Thoracic aorta (tissue), 2 donors: Measurements from ENCODE around the gene FAM171A1. TPM values are rescaled to one million over a fixed set of nuclear protein-coding genes. Genes with fewer than 3 reads are reported as not detected.
"Not testable (repeated sequence)": the region's sequence is repeated elsewhere in the genome, so short reads cannot be mapped to it uniquely, and the experiment has no call there.

Source experiments
- ATAC-seq: fragments of 150-250 bp; one replicate; pipeline ENCODE4 v1.8.0; 2017; ENCODE audit warnings: low read depth; ENCODE audit not compliant: insufficient number of reproducible peaks, low FRiP score
- DNase-seq: peaks from one replicate; pipeline ENCODE4 v3.0.0-alpha.2; 2020; ENCODE audit warnings: low spot score
- H3K27ac ChIP-seq, 2 donors: fragments of 200-600 bp; sonication (generic); 1 replicate in 1 of 2; 2 replicates in 1 of 2; pipeline ENCODE4 v1.5.1; 2016; ENCODE audit warnings: mild to moderate bottlenecking in 2 of 2, moderate library complexity in 2 of 2
- H3K27me3 ChIP-seq: fragments of 200-600 bp; sonication (generic); replicated peaks from 2 replicates; pipeline ENCODE4 v1.6.0; 2016; ENCODE audit warnings: mild to moderate bottlenecking; ENCODE audit not compliant: insufficient read depth
- H3K36me3 ChIP-seq: fragments of 200-600 bp; sonication (generic); one replicate; pipeline ENCODE4 v1.5.1; 2016
- H3K4me1 ChIP-seq, 2 donors: fragments of 200-600 bp; sonication (generic); 1 replicate in 1 of 2; 2 replicates in 1 of 2; pipeline versions ENCODE4 v1.5.1 to v1.6.0; 2016; ENCODE audit warnings: low read depth in 2 of 2, mild to moderate bottlenecking in 1 of 2; ENCODE audit not compliant: control insufficient read depth in 1 of 2
- H3K4me3 ChIP-seq: fragments of 200-600 bp; sonication (generic); 2 replicates; pipeline ENCODE4 v1.5.1; 2016; ENCODE audit warnings: mild to moderate bottlenecking
- H3K9me3 ChIP-seq: fragments of 200-600 bp; sonication (generic); 2 replicates; pipeline ENCODE4 v1.5.1; 2016
- total RNA-seq, 2 donors: library from RNA; depleted of rRNA; stranded (reverse); fragments of >200 nt; gene quantifications; one replicate each; pipeline versions ENCODE4 v1.1.0 to v1.2.3, GENCODE V29; 2016
- TF ChIP-seq, protein P1 (sequence below): fragments of 200-600 bp; sonication (generic); IDR thresholded peaks from one replicate; pipeline ENCODE4 v1.5.1; 2019; ENCODE audit warnings: antibody characterized with exemption

The FAM171A1 gene
- total RNA-seq, 2 donors from 2014 or later: 14.8 to 28.7 TPM

DNA sequence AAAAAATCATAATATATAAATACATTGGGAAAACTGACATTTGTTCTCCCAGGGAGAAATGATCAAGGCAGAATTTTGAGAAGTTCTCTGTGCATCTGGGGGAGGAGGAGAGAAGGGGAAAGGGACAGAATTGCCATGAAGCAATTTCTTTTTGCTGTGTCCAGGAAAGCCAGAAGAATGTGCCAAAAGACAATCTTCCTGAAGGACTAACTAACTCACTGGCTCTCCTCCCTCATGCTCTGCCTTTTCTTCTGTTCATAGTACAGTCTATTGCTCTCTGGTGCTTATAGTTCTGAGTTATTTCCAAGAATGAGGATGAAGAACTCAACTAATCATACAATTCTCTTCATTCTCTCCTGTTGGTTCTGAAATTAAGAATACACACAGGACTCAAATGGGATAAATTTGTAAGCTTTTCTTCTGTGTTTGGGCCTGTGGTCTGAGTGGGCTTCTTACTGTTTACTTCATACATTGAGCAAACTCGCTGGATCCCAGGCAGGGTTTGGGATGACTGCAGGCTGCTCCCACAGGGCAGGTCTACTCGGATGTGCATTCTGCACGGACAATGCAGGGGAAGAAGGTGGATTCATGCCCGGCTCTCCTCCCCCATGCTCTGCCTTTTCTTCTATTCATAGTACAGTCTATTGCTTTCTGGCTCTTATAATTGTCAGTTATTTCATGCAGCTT lies 22.2 kb upstream of the FAM171A1 start:
- ATAC-seq: no peak
- no peaks in the 10 kb centered on the region for H3K4me1 ChIP-seq
- H3K27ac ChIP-seq: no peak overlapping the region
- no peaks in the 10 kb centered on the region for H3K27me3 ChIP-seq
- DNase-seq: no peak
- TF ChIP-seq, protein P1, sequence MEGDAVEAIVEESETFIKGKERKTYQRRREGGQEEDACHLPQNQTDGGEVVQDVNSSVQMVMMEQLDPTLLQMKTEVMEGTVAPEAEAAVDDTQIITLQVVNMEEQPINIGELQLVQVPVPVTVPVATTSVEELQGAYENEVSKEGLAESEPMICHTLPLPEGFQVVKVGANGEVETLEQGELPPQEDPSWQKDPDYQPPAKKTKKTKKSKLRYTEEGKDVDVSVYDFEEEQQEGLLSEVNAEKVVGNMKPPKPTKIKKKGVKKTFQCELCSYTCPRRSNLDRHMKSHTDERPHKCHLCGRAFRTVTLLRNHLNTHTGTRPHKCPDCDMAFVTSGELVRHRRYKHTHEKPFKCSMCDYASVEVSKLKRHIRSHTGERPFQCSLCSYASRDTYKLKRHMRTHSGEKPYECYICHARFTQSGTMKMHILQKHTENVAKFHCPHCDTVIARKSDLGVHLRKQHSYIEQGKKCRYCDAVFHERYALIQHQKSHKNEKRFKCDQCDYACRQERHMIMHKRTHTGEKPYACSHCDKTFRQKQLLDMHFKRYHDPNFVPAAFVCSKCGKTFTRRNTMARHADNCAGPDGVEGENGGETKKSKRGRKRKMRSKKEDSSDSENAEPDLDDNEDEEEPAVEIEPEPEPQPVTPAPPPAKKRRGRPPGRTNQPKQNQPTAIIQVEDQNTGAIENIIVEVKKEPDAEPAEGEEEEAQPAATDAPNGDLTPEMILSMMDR: no peak
- no peaks in the 10 kb centered on the region for H3K9me3 ChIP-seq
- H3K4me3 ChIP-seq: no peak overlapping the region
- H3K36me3 ChIP-seq: no peaks in the 10 kb centered on the region

DNA sequence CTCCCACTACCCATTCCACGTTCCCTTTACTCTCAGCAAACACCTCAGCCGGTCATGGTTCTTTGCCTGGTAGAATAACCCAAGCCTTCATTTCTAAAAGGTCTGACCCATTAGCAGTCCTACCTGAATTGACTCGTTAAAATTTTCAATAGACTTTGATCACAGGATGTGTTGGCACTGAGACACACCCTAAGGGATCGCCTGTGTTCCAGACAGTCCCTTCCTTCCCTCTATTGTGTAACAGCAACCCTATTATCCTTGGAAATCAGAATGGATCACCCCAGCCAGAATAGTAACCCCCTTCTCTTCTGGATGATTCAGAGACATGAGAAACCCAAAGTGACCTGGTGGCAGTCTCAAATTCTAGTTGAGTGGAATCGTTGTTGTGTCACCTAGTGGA lies 20.4 kb upstream of the FAM171A1 start:
- ATAC-seq (no peak), DNase-seq (no peak)
- Histone ChIP-seq H3K27me3 (no peaks in the 10 kb centered on the region), H3K36me3 (no peaks in the 10 kb centered on the region), H3K4me1 (no peaks in the 10 kb centered on the region), H3K27ac (no peak overlapping the region), H3K9me3 (no peaks in the 10 kb centered on the region), H3K4me3 (no peak overlapping the region)
- TF ChIP-seq, protein P1: no peak

DNA sequence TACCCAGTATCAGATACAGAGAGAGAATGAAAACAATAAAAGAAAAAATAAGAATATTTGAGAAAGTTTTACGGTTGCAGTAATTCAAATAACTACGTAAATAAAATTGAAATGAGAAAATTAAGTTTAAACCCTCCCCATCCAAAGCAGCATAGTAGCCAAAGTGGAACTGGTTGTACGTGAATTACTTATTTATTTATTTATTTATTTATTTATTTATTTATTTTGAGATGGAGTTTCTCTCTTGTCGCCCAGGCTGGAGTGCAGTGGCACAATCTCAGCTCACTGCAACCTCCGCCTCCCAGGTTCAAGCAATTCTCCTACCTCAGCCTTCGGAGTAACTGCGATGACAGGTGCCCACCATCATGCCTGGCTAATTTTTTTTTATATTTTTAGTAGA lies 17.1 kb upstream of the FAM171A1 start:
- not testable (repeated sequence) for H3K4me1 ChIP-seq, H3K27me3 ChIP-seq, DNase-seq, H3K27ac ChIP-seq, H3K36me3 ChIP-seq, H3K9me3 ChIP-seq, H3K4me3 ChIP-seq, ATAC-seq

DNA sequence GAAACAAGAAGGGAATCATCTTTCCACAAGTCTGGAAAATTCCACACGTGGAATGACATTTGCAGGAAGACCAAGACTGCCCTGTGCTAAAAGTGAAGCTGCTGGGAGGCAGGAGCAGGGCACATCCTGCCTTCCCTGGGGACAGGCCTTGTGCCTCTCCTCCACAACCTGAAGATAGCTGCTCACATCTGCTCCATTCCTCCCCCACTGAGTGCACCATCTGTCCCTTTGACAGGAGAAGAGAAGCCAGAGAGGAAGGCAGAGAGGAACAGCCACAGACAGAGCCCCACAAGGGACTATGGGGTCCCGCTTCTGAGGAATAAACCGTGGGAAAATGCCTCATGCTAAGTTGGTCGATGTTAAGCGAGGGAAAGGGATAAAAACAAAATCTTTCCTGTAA lies 15.9 kb upstream of the FAM171A1 start:
- DNase-seq: no peak

DNA sequence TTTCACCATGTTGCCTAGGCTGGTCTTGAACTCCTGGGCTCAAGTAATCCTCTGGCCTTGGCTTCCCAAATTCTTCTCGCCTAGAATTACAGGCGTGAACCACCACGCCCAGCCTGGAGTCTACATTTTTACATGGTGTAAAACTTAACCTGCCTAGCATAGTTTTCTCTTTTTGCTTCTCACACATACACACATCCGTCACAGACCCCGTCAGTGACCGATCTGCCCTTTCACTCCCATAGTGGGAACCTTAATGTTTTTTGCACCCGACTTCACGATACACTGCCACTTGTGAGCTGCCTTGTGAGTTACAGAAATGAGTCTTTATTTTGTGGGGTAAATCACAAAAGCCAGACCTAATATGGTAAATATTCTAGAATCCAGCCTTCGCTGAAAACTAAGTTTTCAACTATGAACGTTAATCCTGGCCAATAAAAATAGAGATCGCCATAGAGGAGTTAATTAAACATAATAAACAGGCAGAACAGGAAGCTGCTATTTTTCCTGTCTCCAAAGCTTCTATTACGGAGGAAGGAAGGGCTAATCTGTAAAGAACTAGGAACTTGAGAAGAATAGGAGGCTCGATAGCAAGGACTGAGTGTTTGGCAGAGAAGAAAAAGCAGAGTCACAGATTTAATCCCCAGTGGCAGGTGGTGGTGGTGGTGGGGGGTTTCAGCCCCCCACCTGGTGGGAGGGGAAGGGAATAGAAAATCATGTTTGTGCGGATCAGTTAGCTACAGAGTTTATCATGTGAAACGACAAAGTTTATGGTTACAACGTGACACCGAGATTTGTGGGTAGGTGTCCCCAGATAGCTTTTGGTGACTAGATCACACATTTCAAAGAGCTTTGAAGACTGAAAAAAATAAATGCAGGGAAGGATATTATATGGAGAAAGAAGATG lies 14.7 kb upstream of the FAM171A1 start:
- H3K27me3 ChIP-seq: no peaks in the 10 kb centered on the region
- H3K9me3 ChIP-seq: no peaks in the 10 kb centered on the region
- TF ChIP-seq, protein P1: no peak
- H3K4me3 ChIP-seq: peak overlapping the region; percentile 20
- no peak overlapping the region for H3K27ac ChIP-seq
- ATAC-seq (no peak), DNase-seq (no peak)
- no peaks in the 10 kb centered on the region for H3K36me3 ChIP-seq
- H3K4me1 ChIP-seq: no peaks in the 10 kb centered on the region

More for the DNA sequence above, 15.9 kb upstream of the FAM171A1 start:
- Histone ChIP-seq H3K9me3 (no peaks in the 10 kb centered on the region), H3K27ac (no peak overlapping the region), H3K27me3 (no peaks in the 10 kb centered on the region), H3K4me1 (no peaks in the 10 kb centered on the region), H3K36me3 (no peaks in the 10 kb centered on the region), H3K4me3 (no peak overlapping the region)
- TF ChIP-seq, protein P1: no peak
- ATAC-seq: no peak
